IMR-90 (cell line): ENCODE data around the gene SURF1. TPM values are rescaled to one million over a fixed set of nuclear protein-coding genes. Genes with fewer than 3 reads are reported as not detected.

ENCODE experiments used
- ATAC-seq: fragments of 200-7000 bp; cut with Tn5 transposase; 2 replicates; pipeline ENCODE4 v1.9.1; 2020; ENCODE audit warnings: low read depth, mild to moderate bottlenecking, moderate library complexity
- BruUV-seq: library from RNA; stranded (reverse); fragments of 400-500 nt; replicated peaks from 2 replicates; lab custom pipeline; 2021; lab: Mats Ljungman, UMichigan
- CTCF ChIA-PET: fragments of 300-600 bp; formaldehyde crosslinking; extraction: SDS; loops from one replicate; lab custom pipeline; 2021; ENCODE audit warnings: antibody characterized with exemption; lab: Yijun Ruan, JAX
- POLR2A ChIA-PET: fragments of 300-600 bp; sonication (Branson Sonifier 250); formaldehyde crosslinking; loops from one replicate; lab custom pipeline; 2022; ENCODE audit warnings: antibody characterized with exemption; ENCODE audit not compliant: unreplicated experiment; lab: Charles Lee
- DNase-seq: peaks from one replicate; pipeline ENCODE4 v3.0.0; 2013
- H2AFZ ChIP-seq: replicated peaks from 2 replicates; pipeline ENCODE3; 2013; ENCODE audit warnings: low read length, mild to moderate bottlenecking; ENCODE audit not compliant: poor library complexity
- H2AK5ac ChIP-seq: 2 replicates; pipeline ENCODE4 v1.6.1; 2013; ENCODE audit warnings: low read depth, low read length, inconsistent platforms
- H2AK9ac ChIP-seq: replicated peaks from 2 replicates; pipeline ENCODE3; 2013; ENCODE audit warnings: mild to moderate bottlenecking, low read depth, low read length, moderate library complexity; ENCODE audit not compliant: poor library complexity
- H2BK120ac ChIP-seq: 2 replicates; pipeline ENCODE4 v1.6.1; 2013; ENCODE audit warnings: low read depth, low read length, inconsistent platforms
- H2BK15ac ChIP-seq: 3 replicates; pipeline ENCODE4 v1.6.1; 2013; ENCODE audit warnings: low read depth, low read length, inconsistent platforms
- H2BK20ac ChIP-seq: 2 replicates; pipeline ENCODE4 v1.6.1; 2013; ENCODE audit warnings: low read depth, mild to moderate bottlenecking, inconsistent platforms, low read length, moderate library complexity
- H2BK5ac ChIP-seq: 2 replicates; pipeline ENCODE4 v1.6.1; 2013; ENCODE audit warnings: mild to moderate bottlenecking, low read depth, low read length, inconsistent platforms; ENCODE audit not compliant: poor library complexity, severe bottlenecking
- H3K14ac ChIP-seq: replicated peaks from 2 replicates; pipeline ENCODE4 v1.6.1; 2013; ENCODE audit warnings: low read depth, low read length, inconsistent platforms
- H3K18ac ChIP-seq: 2 replicates; pipeline ENCODE4 v1.6.1; 2013; ENCODE audit warnings: low read depth, low read length, control low read depth
- H3K23ac ChIP-seq: 2 replicates; pipeline ENCODE4 v1.6.1; 2013; ENCODE audit warnings: low read depth, low read length, inconsistent platforms
- H3K27ac ChIP-seq: 2 replicates; pipeline ENCODE4 v1.5.1; 2013; ENCODE audit warnings: mild to moderate bottlenecking, control low read depth, low read length; ENCODE audit not compliant: insufficient read depth
- H3K27me3 ChIP-seq: 2 replicates; pipeline ENCODE4 v1.6.1; 2013; ENCODE audit warnings: low read length; ENCODE audit not compliant: control insufficient read depth, insufficient read depth
- H3K36me3 ChIP-seq: 2 replicates; pipeline ENCODE4 v1.6.1; 2013; ENCODE audit warnings: low read length, mixed read lengths; ENCODE audit not compliant: control insufficient read depth, insufficient read depth
- H3K4ac ChIP-seq: 2 replicates; pipeline ENCODE4 v1.6.1; 2013; ENCODE audit warnings: low read depth, low read length, inconsistent platforms
- H3K4me1 ChIP-seq: 2 replicates; pipeline ENCODE4 v1.6.1; 2013; ENCODE audit warnings: low read length, mixed read lengths; ENCODE audit not compliant: control insufficient read depth, insufficient read depth
- H3K4me2 ChIP-seq: 2 replicates; pipeline ENCODE4 v1.6.1; 2013; ENCODE audit warnings: low read depth, mild to moderate bottlenecking, control low read depth, low read length, moderate library complexity
- H3K4me3 ChIP-seq: 2 replicates; pipeline ENCODE4 v1.5.1; 2013; ENCODE audit warnings: low read depth, mild to moderate bottlenecking, control low read depth, low read length, moderate library complexity; ENCODE audit not compliant: insufficient read depth
- H3K56ac ChIP-seq: 2 replicates; pipeline ENCODE4 v1.6.1; 2013; ENCODE audit warnings: low read length, inconsistent platforms; ENCODE audit not compliant: insufficient read depth; ENCODE audit errors: extremely low read depth
- H3K79me1 ChIP-seq, 2 experiments: 2 replicates each; pipeline ENCODE4 v1.6.1; 2013; ENCODE audit warnings: low read length in 2 of 2, inconsistent platforms in 1 of 2, low read depth in 1 of 2
- H3K9ac ChIP-seq: 2 replicates; pipeline ENCODE4 v1.6.1; 2013; ENCODE audit warnings: low read depth, low read length, control low read depth
- H3K9me1 ChIP-seq: 2 replicates; pipeline ENCODE4 v1.6.1; 2013; ENCODE audit warnings: low read length, inconsistent platforms; ENCODE audit not compliant: insufficient read depth
- H3K9me3 ChIP-seq: 2 replicates; pipeline ENCODE4 v1.6.1; 2013; ENCODE audit warnings: low read length; ENCODE audit not compliant: control insufficient read depth, insufficient read depth
- H4K20me1 ChIP-seq: 2 replicates; pipeline ENCODE4 v1.6.1; 2013; ENCODE audit warnings: low read length, inconsistent platforms; ENCODE audit not compliant: insufficient read depth
- H4K5ac ChIP-seq: 2 replicates; pipeline ENCODE4 v1.6.1; 2013; ENCODE audit warnings: mild to moderate bottlenecking, low read depth, low read length, control low read depth
- H4K8ac ChIP-seq, 2 experiments: 2 replicates each; pipeline ENCODE4 v1.6.1; 2013; ENCODE audit warnings: low read depth in 2 of 2, low read length in 2 of 2, control low read depth in 1 of 2, inconsistent platforms in 1 of 2
- H4K91ac ChIP-seq: 2 replicates; pipeline ENCODE4 v1.6.1; 2013; ENCODE audit warnings: low read depth, low read length, inconsistent platforms; ENCODE audit not compliant: insufficient read depth
- CEBPB ChIP-seq: IDR thresholded peaks from 2 replicates; pipeline ENCODE4 v1.6.1; 2012; ENCODE audit warnings: low read depth, low read length, improper control_type of control experiment
- RAD21 ChIP-seq: IDR thresholded peaks from 2 replicates; pipeline ENCODE4 v1.6.1; 2012; ENCODE audit warnings: low read length, improper control_type of control experiment
- WGBS, 2 experiments: methylation state at CpG; one replicate each; pipeline versions ENCODE4 v1.1.5 to v1.1.7; 2013; ENCODE audit warnings: missing lambda C conversion rate in 2 of 2; ENCODE audit not compliant: insufficient read length in 1 of 2; ENCODE audit errors: extremely low coverage in 2 of 2; 5-methylcytosine and 5-hydroxymethylcytosine counted together
- dilution Hi-C: fragments of 300-500 bp; cut with HindIII; formaldehyde crosslinking; loops from one replicate; pipeline ENCODE4 v1.14.3; 2018; ENCODE audit warnings: low sequenced_read_pairs; ENCODE audit not compliant: unreplicated experiment
- in situ Hi-C: fragments of 300-500 bp; cut with MboI; formaldehyde crosslinking; loops from 3 replicates; pipeline ENCODE4 v1.14.3; 2019; ENCODE audit warnings: low sequenced_read_pairs, inconsistent platforms, mixed read lengths
- intact Hi-C: fragments of 100-400 bp; cut with micrococcal nuclease; formaldehyde crosslinking; loops from 2 replicates; pipeline ENCODE4 v1.10.0; 2022
- polyA plus RNA-seq, 3 experiments: library from polyadenylated mRNA; depleted of rRNA; stranded (reverse); fragments of >200 nt; gene quantifications; 2 replicates each; pipeline ENCODE4 v1.2.3, GENCODE V29; 2012; ENCODE audit warnings: low replicate concordance in 1 of 3
- total RNA-seq: library from RNA; depleted of rRNA; stranded (reverse); fragments of >200 nt; gene quantifications from 2 replicates; pipeline ENCODE4 v1.2.3, GENCODE V29; 2012

The SURF1 gene
- total and polyA plus RNA-seq, 2 of the 4 experiments (the other 2 are of a cell fraction) = 15.1 to 24.5 TPM

GRCh38 chr9:133369422-133369821 is 13.1 kb upstream of the SURF1 start:
- POLR2A ChIA-PET = no interaction called here
- H3K4me3 ChIP-seq = no peak overlapping the region
- H3K79me1 ChIP-seq = peaks cover 22 to 68% of the 10 kb centered on the region in 2 experiments
- in situ Hi-C loops (no loop called here), dilution Hi-C loops (no loop called here), intact Hi-C loops (no loop called here)
- H4K5ac ChIP-seq = no peak overlapping the region
- no peak overlapping the region for H3K4ac ChIP-seq
- H2BK15ac ChIP-seq = no peak overlapping the region
- ATAC-seq = no peak
- H3K27ac ChIP-seq = no peak overlapping the region
- BruUV-seq = no TSS peak
- no peak overlapping the region for H4K8ac ChIP-seq
- H3K36me3 ChIP-seq = peaks cover 76% of the 10 kb centered on the region
- CTCF ChIA-PET = no interaction called here
- TF ChIP-seq RAD21 (no peak), CEBPB (peak; percentile 66)
- H2AFZ ChIP-seq = no peak overlapping the region
- no peaks in the 10 kb centered on the region for H3K27me3 ChIP-seq
- 97% methylated on average over 3 of the region's 6 CpGs; no CpG with 5 or more reads in 1 of the 2 experiments for WGBS, 2 experiments
- no peak overlapping the region for H3K4me2 ChIP-seq
- no peak for DNase-seq
- H3K56ac ChIP-seq = no peak overlapping the region
- H3K23ac ChIP-seq = no peak overlapping the region
- no peak overlapping the region for H2AK5ac ChIP-seq
- H3K14ac ChIP-seq = no peak overlapping the region
- H3K9me1 ChIP-seq = peaks cover 32% of the 10 kb centered on the region
- H3K18ac ChIP-seq = no peak overlapping the region
- H3K9me3 ChIP-seq = no peaks in the 10 kb centered on the region
- no peak overlapping the region for H2AK9ac ChIP-seq
- H2BK20ac ChIP-seq = no peak overlapping the region
- no peak overlapping the region for H4K91ac ChIP-seq
- peaks cover 12% of the 10 kb centered on the region for H3K4me1 ChIP-seq
- H4K20me1 ChIP-seq = peaks cover 98% of the 10 kb centered on the region
- H3K9ac ChIP-seq = no peak overlapping the region
- H2BK5ac ChIP-seq = no peak overlapping the region
- no peak overlapping the region for H2BK120ac ChIP-seq
